ENCODE measurements around the gene CCDC87.
A peak's percentile ranks its signal among the peaks of the same experiment; 100 is the strongest.
"Not testable (repeated sequence)": the region's sequence is repeated elsewhere in the genome, so short reads cannot be mapped to it uniquely, and the experiment has no call there.

CCDC87 gene

DNA sequence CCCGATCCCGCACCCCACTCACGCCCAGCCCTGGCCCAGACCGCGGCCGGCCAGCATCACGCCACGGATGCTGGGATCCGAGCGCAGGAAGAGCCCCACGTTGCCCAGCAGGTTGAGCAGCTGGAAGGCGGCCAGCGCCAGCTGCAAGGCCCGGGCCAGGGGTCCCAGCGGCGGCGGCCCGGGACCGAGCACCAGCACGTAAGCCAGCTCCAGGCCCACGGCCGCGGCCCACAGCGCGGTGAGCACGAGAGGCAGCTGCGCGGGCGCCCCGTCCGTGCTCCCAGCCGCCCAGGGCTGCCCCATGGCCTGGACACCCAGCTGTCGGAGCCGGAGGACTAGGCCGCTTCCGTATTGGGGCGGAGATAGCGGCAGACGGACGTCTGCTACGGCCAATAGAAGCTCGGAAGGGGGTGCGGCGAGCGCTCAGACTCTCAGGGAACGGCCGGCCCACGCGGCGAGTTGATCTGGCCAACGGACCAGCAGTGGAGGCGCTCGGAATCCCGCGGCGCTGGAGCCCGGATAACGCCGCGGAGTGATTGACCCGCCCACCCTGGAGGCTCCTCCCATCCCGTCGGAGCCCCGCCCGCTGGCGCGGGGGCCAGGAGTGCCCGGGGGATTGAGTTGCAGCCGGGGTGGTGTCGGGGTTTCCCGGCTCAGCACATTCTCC lies 47.0 kb downstream of the CCDC87 start, which contains the start of gene ZDHHC24:
TSS of gene ZDHHC24 (minus strand) at position 348 of the 667 bp plus-strand sequence. CDS start at position 303, 45 bp downstream.
- no peak within 1 kb of the TSS for H2BK15ac ChIP-seq (replicated peaks; ENCODE audit: low read depth)
- no peak within 1 kb of the TSS for H2BK120ac ChIP-seq (ENCODE audit: low read depth, low read length)
- H3K4me1 ChIP-seq (ENCODE audit: control insufficient read depth, low read depth, low read length), result no peaks in the 10 kb centered on the region
- no peak within 1 kb of the TSS for H3K23ac ChIP-seq (ENCODE audit: low read length)
- H3K9ac ChIP-seq (ENCODE audit: low read length), result peak within 1 kb of the TSS; percentile 93
- H3K4me3 ChIP-seq (ENCODE audit: low read length), result peak within 1 kb of the TSS; percentile 81
- peak; percentile 98 for DNase-seq
- no peak within 1 kb of the TSS for H4K5ac ChIP-seq (ENCODE audit: low read length)
- no peaks in the 10 kb centered on the region for H3K79me1 ChIP-seq (ENCODE audit: low read length)
- WGBS (ENCODE audit: extremely low coverage, insufficient coverage, low lambda C conversion rate), result no CpG with 5 or more reads among the region's 71 CpGs
- peak within 1 kb of the TSS; percentile 94 for H3K56ac ChIP-seq (ENCODE audit: low read length)
- no peak within 1 kb of the TSS for H3K27ac ChIP-seq (ENCODE audit: low read depth, low read length)
- H2AK5ac ChIP-seq (ENCODE audit: low read length), result no peak within 1 kb of the TSS
- peak within 1 kb of the TSS; percentile 7 for H4K8ac ChIP-seq (ENCODE audit: low read depth, low read length)
- H3K79me2 ChIP-seq (ENCODE audit: control insufficient read depth, insufficient read depth, low read length), result no peaks in the 10 kb centered on the region
- peak within 1 kb of the TSS; percentile 78 for H3K4me2 ChIP-seq (ENCODE audit: low read length)
- no peaks in the 10 kb centered on the region for H3K27me3 ChIP-seq (ENCODE audit: insufficient read depth, low read length, poor library complexity)
- H2BK5ac ChIP-seq (ENCODE audit: low read length), result no peak within 1 kb of the TSS
- peak within 1 kb of the TSS; percentile 8 for H3K4ac ChIP-seq (ENCODE audit: low read depth, low read length)
- H3K36me3 ChIP-seq (ENCODE audit: control insufficient read depth, insufficient read depth, low read length), result no peaks in the 10 kb centered on the region
- H3K18ac ChIP-seq (ENCODE audit: low read length), result peak within 1 kb of the TSS; percentile 62

DNA sequence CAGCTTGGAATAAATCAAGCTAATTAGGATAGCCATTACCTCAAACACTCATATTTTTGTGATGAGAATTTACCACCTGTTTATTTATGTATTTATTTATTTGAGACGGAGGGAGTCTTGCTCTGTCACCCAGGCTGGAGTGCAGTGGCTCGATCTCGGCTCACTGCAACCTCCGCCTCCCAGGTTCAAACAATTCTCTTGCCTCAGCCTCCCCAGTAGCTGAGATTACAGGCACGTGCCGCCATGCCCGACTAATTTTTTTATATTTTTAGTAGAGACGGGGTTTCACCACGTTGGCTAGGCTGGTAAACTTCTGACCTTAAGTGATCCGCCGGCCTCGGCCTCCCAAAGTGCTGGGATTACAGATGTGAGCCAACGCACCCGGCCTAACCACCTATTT lies 47.9 kb downstream of the CCDC87 start:
- peak overlapping the region; percentile 93 for H3K9ac ChIP-seq (ENCODE audit: low read length)
- H2BK15ac ChIP-seq (replicated peaks; ENCODE audit: low read depth); H2AK5ac ChIP-seq (ENCODE audit: low read length); H3K18ac ChIP-seq (ENCODE audit: low read length); H2BK120ac ChIP-seq (ENCODE audit: low read depth, low read length); H4K5ac ChIP-seq (ENCODE audit: low read length); H3K27me3 ChIP-seq (ENCODE audit: insufficient read depth, low read length, poor library complexity); H3K4ac ChIP-seq (ENCODE audit: low read depth, low read length); H3K4me3 ChIP-seq (ENCODE audit: low read length); H3K23ac ChIP-seq (ENCODE audit: low read length); H3K79me2 ChIP-seq (ENCODE audit: control insufficient read depth, insufficient read depth, low read length); H3K27ac ChIP-seq (ENCODE audit: low read depth, low read length); H3K4me2 ChIP-seq (ENCODE audit: low read length); H4K8ac ChIP-seq (ENCODE audit: low read depth, low read length); H3K36me3 ChIP-seq (ENCODE audit: control insufficient read depth, insufficient read depth, low read length); DNase-seq; H2BK5ac ChIP-seq (ENCODE audit: low read length); H3K4me1 ChIP-seq (ENCODE audit: control insufficient read depth, low read depth, low read length); H3K79me1 ChIP-seq (ENCODE audit: low read length): not testable (repeated sequence)
- H3K56ac ChIP-seq (ENCODE audit: low read length), result peak overlapping the region; percentile 94
- WGBS (ENCODE audit: extremely low coverage, insufficient coverage, low lambda C conversion rate), result no CpG with 5 or more reads among the region's 14 CpGs

DNA sequence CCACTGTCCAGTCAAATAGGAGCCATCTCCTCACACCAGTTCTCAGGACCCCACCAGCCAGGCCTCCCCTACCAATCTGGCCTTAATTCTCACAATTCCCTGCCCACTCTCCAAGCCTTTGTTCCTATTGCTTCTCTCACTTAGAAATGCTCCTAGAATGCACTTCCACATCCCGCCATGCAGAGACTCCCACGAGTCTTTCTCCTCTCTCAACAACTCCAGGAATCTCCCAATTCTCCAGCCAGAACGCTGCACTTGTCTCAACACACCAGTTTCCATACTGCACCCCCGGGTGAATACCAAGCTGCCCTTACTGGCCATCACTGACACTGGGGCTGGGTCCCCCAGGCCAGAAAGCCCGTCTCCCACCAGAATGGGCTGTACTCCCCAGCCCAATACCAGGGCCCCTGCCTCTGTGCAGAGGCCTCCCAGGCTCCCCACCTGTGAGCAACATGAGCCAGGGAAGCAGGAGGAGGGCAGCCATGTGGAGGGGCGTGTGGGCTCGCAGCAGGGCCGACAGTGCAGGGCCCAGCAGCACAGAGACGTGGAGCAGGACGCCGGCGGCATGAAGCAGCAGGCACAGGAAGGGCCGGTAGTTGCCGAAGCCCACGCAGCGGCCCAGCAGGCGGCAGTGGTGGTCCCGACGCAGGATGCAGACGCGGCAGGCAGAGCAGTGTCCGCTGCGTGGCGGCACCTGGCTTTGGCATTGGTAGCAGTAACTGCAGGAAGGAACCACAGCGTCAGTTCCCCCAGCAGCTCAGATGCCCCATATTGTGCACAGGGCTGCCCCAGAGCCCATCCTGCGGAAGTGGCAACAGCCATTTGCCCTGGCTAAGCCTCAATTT lies 49.4 kb downstream of the CCDC87 start:
- no peak overlapping the region for H4K5ac ChIP-seq (ENCODE audit: low read length)
- no peak overlapping the region for H2AK5ac ChIP-seq (ENCODE audit: low read length)
- no CpG with 5 or more reads among the region's 26 CpGs for WGBS (ENCODE audit: extremely low coverage, insufficient coverage, low lambda C conversion rate)
- DNase-seq, result peak; percentile 69
- H3K79me1 ChIP-seq (ENCODE audit: low read length), result no peaks in the 10 kb centered on the region
- H3K4me2 ChIP-seq (ENCODE audit: low read length), result no peak overlapping the region
- no peaks in the 10 kb centered on the region for H3K4me1 ChIP-seq (ENCODE audit: control insufficient read depth, low read depth, low read length)
- H3K9ac ChIP-seq (ENCODE audit: low read length), result peak overlapping the region; percentile 44
- H3K23ac ChIP-seq (ENCODE audit: low read length), result no peak overlapping the region
- H3K27me3 ChIP-seq (ENCODE audit: insufficient read depth, low read length, poor library complexity), result no peaks in the 10 kb centered on the region
- peak overlapping the region; percentile 57 for H3K56ac ChIP-seq (ENCODE audit: low read length)
- no peaks in the 10 kb centered on the region for H3K79me2 ChIP-seq (ENCODE audit: control insufficient read depth, insufficient read depth, low read length)
- no peak overlapping the region for H2BK120ac ChIP-seq (ENCODE audit: low read depth, low read length)
- H2BK5ac ChIP-seq (ENCODE audit: low read length), result no peak overlapping the region
- no peaks in the 10 kb centered on the region for H3K36me3 ChIP-seq (ENCODE audit: control insufficient read depth, insufficient read depth, low read length)
- no peak overlapping the region for H4K8ac ChIP-seq (ENCODE audit: low read depth, low read length)
- H3K18ac ChIP-seq (ENCODE audit: low read length), result no peak overlapping the region
- no peak overlapping the region for H3K4ac ChIP-seq (ENCODE audit: low read depth, low read length)
- H3K27ac ChIP-seq (ENCODE audit: low read depth, low read length), result no peak overlapping the region
- no peak overlapping the region for H2BK15ac ChIP-seq (replicated peaks; ENCODE audit: low read depth)
- no peak overlapping the region for H3K4me3 ChIP-seq (ENCODE audit: low read length)

DNA sequence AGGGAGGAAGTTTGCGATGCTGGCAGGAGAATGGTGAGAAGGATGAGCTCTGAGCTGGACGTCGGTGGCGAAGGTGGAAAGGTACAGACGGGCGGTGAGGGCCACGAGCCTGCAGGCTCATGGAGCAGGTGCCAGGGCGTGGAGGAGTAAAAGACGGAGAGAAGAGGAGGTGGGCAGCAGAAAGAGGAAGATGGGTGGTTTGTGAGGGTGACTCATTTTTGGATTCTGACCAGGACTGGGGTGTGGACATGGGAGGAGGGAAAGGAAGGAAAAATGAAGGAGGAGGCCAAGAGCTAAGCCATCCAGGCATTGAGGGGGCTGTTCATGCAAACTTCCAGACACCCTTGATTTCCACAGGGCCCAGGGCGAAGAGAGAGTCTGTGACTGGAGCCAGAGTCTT lies 50.5 kb downstream of the CCDC87 start:
- H3K4me3 ChIP-seq (ENCODE audit: low read length), result no peak overlapping the region
- H3K4me1 ChIP-seq (ENCODE audit: control insufficient read depth, low read depth, low read length), result no peaks in the 10 kb centered on the region
- no peaks in the 10 kb centered on the region for H3K27me3 ChIP-seq (ENCODE audit: insufficient read depth, low read length, poor library complexity)
- no peak overlapping the region for H2BK15ac ChIP-seq (replicated peaks; ENCODE audit: low read depth)
- no peak overlapping the region for H3K4me2 ChIP-seq (ENCODE audit: low read length)
- H3K79me2 ChIP-seq (ENCODE audit: control insufficient read depth, insufficient read depth, low read length), result no peaks in the 10 kb centered on the region
- H2AK5ac ChIP-seq (ENCODE audit: low read length), result no peak overlapping the region
- no peak overlapping the region for H4K5ac ChIP-seq (ENCODE audit: low read length)
- H3K27ac ChIP-seq (ENCODE audit: low read depth, low read length), result no peak overlapping the region
- no peak overlapping the region for H3K18ac ChIP-seq (ENCODE audit: low read length)
- no CpG with 5 or more reads among the region's 10 CpGs for WGBS (ENCODE audit: extremely low coverage, insufficient coverage, low lambda C conversion rate)
- no peak overlapping the region for H3K23ac ChIP-seq (ENCODE audit: low read length)
- H3K36me3 ChIP-seq (ENCODE audit: control insufficient read depth, insufficient read depth, low read length), result no peaks in the 10 kb centered on the region
- no peak overlapping the region for H2BK120ac ChIP-seq (ENCODE audit: low read depth, low read length)
- H3K4ac ChIP-seq (ENCODE audit: low read depth, low read length), result no peak overlapping the region
- DNase-seq, result no peak
- no peak overlapping the region for H3K9ac ChIP-seq (ENCODE audit: low read length)
- H3K56ac ChIP-seq (ENCODE audit: low read length), result no peak overlapping the region
- no peak overlapping the region for H4K8ac ChIP-seq (ENCODE audit: low read depth, low read length)
- no peak overlapping the region for H2BK5ac ChIP-seq (ENCODE audit: low read length)
- H3K79me1 ChIP-seq (ENCODE audit: low read length), result no peaks in the 10 kb centered on the region

DNA sequence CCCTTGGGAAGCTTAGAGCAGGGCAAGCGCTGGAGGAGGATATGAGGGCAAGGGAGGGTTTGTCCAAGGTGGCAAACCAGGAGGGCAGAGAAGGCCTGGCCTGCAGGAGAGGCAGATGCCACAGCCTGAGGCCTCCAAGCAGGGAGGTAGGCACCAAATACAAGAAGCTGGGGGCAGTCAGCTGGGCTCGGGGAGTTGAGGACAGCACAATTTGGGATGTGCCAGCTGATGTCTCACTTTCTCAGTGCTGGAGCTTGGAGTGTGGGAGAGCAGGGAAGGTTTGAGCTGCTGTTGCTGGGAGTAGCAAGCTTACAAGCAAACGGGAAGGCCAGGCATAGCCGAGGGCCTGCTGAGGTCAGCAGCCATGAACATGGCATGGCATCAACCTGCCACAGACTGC lies 51.0 kb downstream of the CCDC87 start:
- no peaks in the 10 kb centered on the region for H3K27me3 ChIP-seq (ENCODE audit: insufficient read depth, low read length, poor library complexity)

More for the DNA sequence above, 51.0 kb downstream of the CCDC87 start:
- no peaks in the 10 kb centered on the region for H3K79me1 ChIP-seq (ENCODE audit: low read length)
- no peak overlapping the region for H3K4me2 ChIP-seq (ENCODE audit: low read length)
- H3K36me3 ChIP-seq (ENCODE audit: control insufficient read depth, insufficient read depth, low read length), result no peaks in the 10 kb centered on the region
- no peak overlapping the region for H3K4ac ChIP-seq (ENCODE audit: low read depth, low read length)
- H3K56ac ChIP-seq (ENCODE audit: low read length), result no peak overlapping the region
- H4K8ac ChIP-seq (ENCODE audit: low read depth, low read length), result no peak overlapping the region
- H4K5ac ChIP-seq (ENCODE audit: low read length), result no peak overlapping the region
- no peaks in the 10 kb centered on the region for H3K4me1 ChIP-seq (ENCODE audit: control insufficient read depth, low read depth, low read length)
- no peak overlapping the region for H3K18ac ChIP-seq (ENCODE audit: low read length)
- H3K23ac ChIP-seq (ENCODE audit: low read length), result no peak overlapping the region
- H3K79me2 ChIP-seq (ENCODE audit: control insufficient read depth, insufficient read depth, low read length), result no peaks in the 10 kb centered on the region
- WGBS (ENCODE audit: extremely low coverage, insufficient coverage, low lambda C conversion rate), result no CpG with 5 or more reads among the region's 4 CpGs
- H3K27ac ChIP-seq (ENCODE audit: low read depth, low read length), result no peak overlapping the region
- H2BK120ac ChIP-seq (ENCODE audit: low read depth, low read length), result no peak overlapping the region
- no peak overlapping the region for H3K9ac ChIP-seq (ENCODE audit: low read length)
- H2BK15ac ChIP-seq (replicated peaks; ENCODE audit: low read depth), result no peak overlapping the region
- H2AK5ac ChIP-seq (ENCODE audit: low read length), result no peak overlapping the region
- DNase-seq, result no peak
- no peak overlapping the region for H3K4me3 ChIP-seq (ENCODE audit: low read length)
- no peak overlapping the region for H2BK5ac ChIP-seq (ENCODE audit: low read length)
